ENCODE measurements around the gene FIGLA.

Gene FIGLA

GRCh38 chr2:70776266-70776665, 14.2 kb downstream of the FIGLA start:
- no peak for DNase-seq

- no peak for DNase-seq
Measured at GRCh38 chr2:70775141-70775540, 15.3 kb downstream of the FIGLA start.

- no peak for DNase-seq
Measured at GRCh38 chr2:70772486-70773155, 17.8 kb downstream of the FIGLA start.

GRCh38 chr2:70771446-70771845, 19.0 kb downstream of the FIGLA start:
- DNase-seq = no peak

GRCh38 chr2:70769450-70769849, 21.0 kb downstream of the FIGLA start:
- no peak for DNase-seq

- DNase-seq = no peak
Measured at GRCh38 chr2:70768590-70769085, 21.8 kb downstream of the FIGLA start.

- DNase-seq = peak in 29 of 56 donors; percentile 6 to 70 (median 24)
Measured at GRCh38 chr2:70767699-70768589, 22.5 kb downstream of the FIGLA start, which contains the start of gene ADD2. Gene ADD2, minus strand, starts transcription at chr2:70768200. Its CDS starts 61,792 bp downstream, at chr2:70706408.

- peak in 14 of 56 donors; percentile 4 to 48 (median 24) for DNase-seq
Measured at GRCh38 chr2:70767079-70767698, 23.3 kb downstream of the FIGLA start.

GRCh38 chr2:70766357-70767078, 23.9 kb downstream of the FIGLA start:
- DNase-seq = no peak

GRCh38 chr2:70765507-70765906, 24.9 kb downstream of the FIGLA start:
- no peak for DNase-seq

GRCh38 chr2:70759446-70759845, 31.0 kb downstream of the FIGLA start:
- DNase-seq = no peak

- no peak for DNase-seq
Measured at GRCh38 chr2:70757966-70758365, 32.5 kb downstream of the FIGLA start.

GRCh38 chr2:70757360-70757759, 33.1 kb downstream of the FIGLA start:
- no peak for DNase-seq

GRCh38 chr2:70756128-70756527, 34.3 kb downstream of the FIGLA start:
- no peak for DNase-seq

- no peak for DNase-seq
Measured at GRCh38 chr2:70753902-70754301, 36.5 kb downstream of the FIGLA start.

- DNase-seq = no peak
Measured at GRCh38 chr2:70753031-70753430, 37.4 kb downstream of the FIGLA start.

- no peak for DNase-seq
Measured at GRCh38 chr2:70752396-70752795, 38.0 kb downstream of the FIGLA start.

GRCh38 chr2:70751881-70752280, 38.6 kb downstream of the FIGLA start:
- DNase-seq = no peak

- no peak for DNase-seq
Measured at GRCh38 chr2:70750320-70750719, 40.1 kb downstream of the FIGLA start.

GRCh38 chr2:70748002-70748784, 42.2 kb downstream of the FIGLA start:
- peak in 1 of 56 donors; percentile 10 for DNase-seq
